Fibroblast of lung (primary cell): ENCODE data around the gene ADCY3. TPM values are rescaled to one million over a fixed set of nuclear protein-coding genes. Genes with fewer than 3 reads are reported as not detected.
A peak's percentile ranks its signal among the peaks of the same experiment; 100 is the strongest.

Experiments
- DNase-seq, 2 donors: peaks; one replicate each; pipeline versions ENCODE4 v3.0.0 to v3.0.0-alpha.2; 2010; ENCODE audit warnings: low read depth in 2 of 2
- H2AFZ ChIP-seq: 2 replicates; pipeline ENCODE4 v1.5.1; 2012; ENCODE audit warnings: low read length, control low read depth, inconsistent platforms
- H3K27ac ChIP-seq: 2 replicates; pipeline ENCODE4 v1.5.1; 2011; ENCODE audit warnings: low read length, control low read depth; ENCODE audit not compliant: insufficient read depth
- H3K27me3 ChIP-seq: 2 replicates; pipeline ENCODE4 v1.5.1; 2011; ENCODE audit warnings: mild to moderate bottlenecking, low read length; ENCODE audit not compliant: control insufficient read depth, insufficient read depth
- H3K36me3 ChIP-seq: 2 replicates; pipeline ENCODE4 v1.5.1; 2011; ENCODE audit warnings: low read length; ENCODE audit not compliant: control insufficient read depth, insufficient read depth
- H3K4me1 ChIP-seq: 2 replicates; pipeline ENCODE4 v1.5.1; 2011; ENCODE audit warnings: low read length; ENCODE audit not compliant: control insufficient read depth, insufficient read depth; ENCODE audit errors: extremely low read depth
- H3K4me2 ChIP-seq: 2 replicates; pipeline ENCODE4 v1.5.1; 2011; ENCODE audit warnings: low read length, control low read depth; ENCODE audit not compliant: insufficient read depth; ENCODE audit errors: extremely low read depth
- H3K4me3 ChIP-seq, 4 experiments: fragments of 200-600 bp in 1 of 4; sonication (generic) in 1 of 4; replicated peaks in 1 of 4; 2 replicates each; pipeline ENCODE4 v1.5.1; 2011 to 2016; ENCODE audit warnings: low read length in 4 of 4, low read depth in 3 of 4, mild to moderate bottlenecking in 3 of 4, control low read depth in 2 of 4, inconsistent platforms in 1 of 4, mixed read lengths in 1 of 4; ENCODE audit not compliant: insufficient read depth in 1 of 4; ENCODE audit errors: control extremely low read depth in 1 of 4
- H3K79me2 ChIP-seq: 2 replicates; pipeline ENCODE4 v1.5.1; 2012; ENCODE audit warnings: mild to moderate bottlenecking, low read length, inconsistent platforms; ENCODE audit not compliant: control insufficient read depth, insufficient read depth
- H3K9ac ChIP-seq: 2 replicates; pipeline ENCODE4 v1.5.1; 2011; ENCODE audit warnings: mild to moderate bottlenecking, low read length, control low read depth; ENCODE audit not compliant: insufficient read depth
- H3K9me3 ChIP-seq: 2 replicates; pipeline ENCODE4 v1.5.1; 2012; ENCODE audit warnings: low read depth, low read length; ENCODE audit not compliant: control insufficient read depth, insufficient read depth
- H4K20me1 ChIP-seq: 2 replicates; pipeline ENCODE4 v1.5.1; 2011; ENCODE audit warnings: low read length; ENCODE audit not compliant: control insufficient read depth, insufficient read depth; ENCODE audit errors: extremely low read depth
- EZH2 ChIP-seq: IDR thresholded peaks from 2 replicates; pipeline ENCODE4 v1.5.1; 2012; ENCODE audit warnings: low read length, control low read depth, mild to moderate bottlenecking; ENCODE audit errors: missing control alignments
- polyA plus RNA-seq, 2 donors: library from polyadenylated mRNA; depleted of rRNA in 1 of 2; stranded (reverse) in 1 of 2; unstranded in 1 of 2; fragments of >200 nt; gene quantifications; 2 replicates each; pipeline ENCODE4 v1.2.1, GENCODE V29; 2011 to 2012; ENCODE audit warnings: missing spikeins in 1 of 2
- total RNA-seq: library from RNA; depleted of rRNA; stranded (reverse); fragments of >200 nt; gene quantifications from 2 replicates; pipeline ENCODE4 v1.2.1, GENCODE V29; 2014
- TF ChIP-seq, protein P1 (sequence below), 2 donors: IDR thresholded peaks in 1 of 2; conservative IDR thresholded peaks in 1 of 2; 1 replicate in 1 of 2; 2 replicates in 1 of 2; pipeline ENCODE4 v1.5.1; 2011 to 2012; ENCODE audit warnings: low read length in 2 of 2, control low read depth in 1 of 2, inconsistent platforms in 1 of 2, low read depth in 1 of 2, mild to moderate bottlenecking in 1 of 2

ADCY3 gene
- total and polyA plus RNA-seq, 2 donors (not counting 1 experiment from before 2014, with no cell fraction given), result 33.0 to 90.2 TPM

GRCh38 chr2:24881623-24882022, 38.4 kb downstream of the ADCY3 start:
- Histone ChIP-seq H3K4me2 (no peak overlapping the region), H2AFZ (no peak overlapping the region), H3K9ac (no peak overlapping the region), H4K20me1 (no peaks in the 10 kb centered on the region), H3K27ac (no peak overlapping the region), H3K4me3 (no peak overlapping the region), H3K36me3 (no peaks in the 10 kb centered on the region), H3K4me1 (peaks cover 9% of the 10 kb centered on the region), H3K79me2 (no peaks in the 10 kb centered on the region), H3K9me3 (no peaks in the 10 kb centered on the region), H3K27me3 (no peaks in the 10 kb centered on the region)
- TF ChIP-seq, protein P1, sequence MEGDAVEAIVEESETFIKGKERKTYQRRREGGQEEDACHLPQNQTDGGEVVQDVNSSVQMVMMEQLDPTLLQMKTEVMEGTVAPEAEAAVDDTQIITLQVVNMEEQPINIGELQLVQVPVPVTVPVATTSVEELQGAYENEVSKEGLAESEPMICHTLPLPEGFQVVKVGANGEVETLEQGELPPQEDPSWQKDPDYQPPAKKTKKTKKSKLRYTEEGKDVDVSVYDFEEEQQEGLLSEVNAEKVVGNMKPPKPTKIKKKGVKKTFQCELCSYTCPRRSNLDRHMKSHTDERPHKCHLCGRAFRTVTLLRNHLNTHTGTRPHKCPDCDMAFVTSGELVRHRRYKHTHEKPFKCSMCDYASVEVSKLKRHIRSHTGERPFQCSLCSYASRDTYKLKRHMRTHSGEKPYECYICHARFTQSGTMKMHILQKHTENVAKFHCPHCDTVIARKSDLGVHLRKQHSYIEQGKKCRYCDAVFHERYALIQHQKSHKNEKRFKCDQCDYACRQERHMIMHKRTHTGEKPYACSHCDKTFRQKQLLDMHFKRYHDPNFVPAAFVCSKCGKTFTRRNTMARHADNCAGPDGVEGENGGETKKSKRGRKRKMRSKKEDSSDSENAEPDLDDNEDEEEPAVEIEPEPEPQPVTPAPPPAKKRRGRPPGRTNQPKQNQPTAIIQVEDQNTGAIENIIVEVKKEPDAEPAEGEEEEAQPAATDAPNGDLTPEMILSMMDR (conservative IDR thresholded peaks at IDR 0.05 in 1 of 2, IDR thresholded peaks at IDR 0.05 in 1 of 2; ENCODE audit: low read depth in 1 of 2, low read length in 2 of 2), result no peak
- no peak for TF ChIP-seq EZH2
- DNase-seq, result no peak

- no peak for DNase-seq
- Histone ChIP-seq H3K4me1 (peaks cover 7% of the 10 kb centered on the region), H4K20me1 (no peaks in the 10 kb centered on the region), H3K4me2 (no peak overlapping the region), H3K9me3 (no peaks in the 10 kb centered on the region), H3K27ac (no peak overlapping the region), H2AFZ (no peak overlapping the region), H3K4me3 (no peak overlapping the region), H3K36me3 (no peaks in the 10 kb centered on the region), H3K27me3 (no peaks in the 10 kb centered on the region), H3K9ac (no peak overlapping the region), H3K79me2 (no peaks in the 10 kb centered on the region)
- TF ChIP-seq, protein P1 (conservative IDR thresholded peaks at IDR 0.05 in 1 of 2, IDR thresholded peaks at IDR 0.05 in 1 of 2; ENCODE audit: low read depth in 1 of 2, low read length in 2 of 2), result no peak
These were observed 38.9 kb downstream of the ADCY3 start for GRCh38 chr2:24881158-24881557.

GRCh38 chr2:24878341-24878740, 41.7 kb downstream of the ADCY3 start:
- Histone ChIP-seq H3K9me3 (no peaks in the 10 kb centered on the region), H2AFZ (no peak overlapping the region), H3K4me1 (peaks cover 15% of the 10 kb centered on the region), H3K79me2 (no peaks in the 10 kb centered on the region), H3K9ac (no peak overlapping the region), H3K27ac (peak overlapping the region; percentile 43), H3K36me3 (no peaks in the 10 kb centered on the region), H3K27me3 (no peaks in the 10 kb centered on the region), H3K4me2 (no peak overlapping the region), H3K4me3 (no peak overlapping the region), H4K20me1 (no peaks in the 10 kb centered on the region)
- no peak for DNase-seq
- TF ChIP-seq EZH2, result no peak
- TF ChIP-seq, protein P1 (conservative IDR thresholded peaks at IDR 0.05 in 1 of 2, IDR thresholded peaks at IDR 0.05 in 1 of 2; ENCODE audit: low read depth in 1 of 2, low read length in 2 of 2), result no peak
